WTC11 (cell line): ENCODE measurements around the gene ACCSL. TPM values are rescaled to one million over a fixed set of nuclear protein-coding genes. Genes with fewer than 3 reads are reported as not detected.

Source experiments
- ATAC-seq: fragments of 200-7000 bp; cut with Tn5 transposase; 2 replicates; pipeline ENCODE4 v1.10.0; 2021; ENCODE audit warnings: mild to moderate bottlenecking, moderate library complexity
- CTCF ChIA-PET: fragments of 300-600 bp; sonication (Branson Sonifier 250); formaldehyde crosslinking; loops from one replicate; lab custom pipeline; 2021; ENCODE audit warnings: antibody characterized with exemption; lab: Charles Lee
- POLR2A ChIA-PET: fragments of 350-600 bp; sonication (Branson Sonifier 250); formaldehyde crosslinking; loops from one replicate; lab custom pipeline; 2021; ENCODE audit warnings: antibody characterized with exemption; lab: Charles Lee
- DNase-seq: peaks from one replicate; pipeline ENCODE4 v3.0.0; 2021; ENCODE audit warnings: low spot score
- H3K27ac Mint-ChIP-seq: 2 replicates; pipeline ENCODE4 v1.8.0; 2021; ENCODE audit warnings: mixed read lengths
- H3K27me3 Mint-ChIP-seq: 2 replicates; pipeline ENCODE4 v1.8.0; 2021; ENCODE audit warnings: low read depth, mild to moderate bottlenecking, moderate library complexity, mixed read lengths
- H3K36me3 Mint-ChIP-seq: 2 replicates; pipeline ENCODE4 v1.8.0; 2021; ENCODE audit warnings: mixed read lengths
- H3K4me1 Mint-ChIP-seq: 2 replicates; pipeline ENCODE4 v1.8.0; 2022; ENCODE audit warnings: mixed read lengths
- H3K4me3 Mint-ChIP-seq: 2 replicates; pipeline ENCODE4 v1.8.0; 2021; ENCODE audit warnings: mild to moderate bottlenecking, moderate library complexity, mixed read lengths
- H3K9me3 Mint-ChIP-seq: 2 replicates; pipeline ENCODE4 v1.8.0; 2021; ENCODE audit warnings: mixed read lengths
- AR ChIP-seq: fragments of 250-450 bp; sonication (Bioruptor Pico); IDR thresholded peaks from 2 replicates; pipeline ENCODE4 v1.9.0; 2021; ENCODE audit warnings: mild to moderate bottlenecking
- ATF6 ChIP-seq: sonication (generic); formaldehyde crosslinking; IDR thresholded peaks from 2 replicates; pipeline ENCODE4 v1.8.1; 2023; ENCODE audit warnings: mild to moderate bottlenecking, missing genetic modification reagents
- CDX4 ChIP-seq: fragments of 250-450 bp; sonication (Bioruptor Pico); IDR thresholded peaks from 2 replicates; pipeline ENCODE4 v1.9.0; 2021; ENCODE audit warnings: moderate library complexity, mild to moderate bottlenecking, inconsistent platforms, borderline replicate concordance
- E2F5 ChIP-seq: sonication (generic); formaldehyde crosslinking; IDR thresholded peaks from 2 replicates; pipeline ENCODE4 v1.8.1; 2022; ENCODE audit warnings: mild to moderate bottlenecking, moderate library complexity, missing genetic modification reagents
- ETV6 ChIP-seq: sonication (generic); formaldehyde crosslinking; IDR thresholded peaks from 2 replicates; pipeline ENCODE4 v1.8.1; 2022; ENCODE audit warnings: mild to moderate bottlenecking, missing genetic modification reagents
- FOXP4 ChIP-seq: sonication (generic); formaldehyde crosslinking; IDR thresholded peaks from 2 replicates; pipeline ENCODE4 v1.8.0; 2022; ENCODE audit warnings: mild to moderate bottlenecking, missing genetic modification reagents
- IRF2 ChIP-seq: sonication (generic); formaldehyde crosslinking; IDR thresholded peaks from 2 replicates; pipeline ENCODE4 v1.8.0; 2022; ENCODE audit warnings: low read depth, missing genetic modification reagents, borderline replicate concordance
- NR2C2 ChIP-seq: sonication (generic); formaldehyde crosslinking; IDR thresholded peaks from 2 replicates; pipeline ENCODE4 v1.8.0; 2022; ENCODE audit warnings: mild to moderate bottlenecking, missing genetic modification reagents
- NR3C1 ChIP-seq: sonication (generic); formaldehyde crosslinking; conservative IDR thresholded peaks from 2 replicates; pipeline ENCODE4 v1.8.1; 2023; ENCODE audit warnings: low read depth, mild to moderate bottlenecking, missing genetic modification reagents
- PREB ChIP-seq: sonication (generic); formaldehyde crosslinking; IDR thresholded peaks from 2 replicates; pipeline ENCODE4 v1.8.1; 2022; ENCODE audit warnings: mild to moderate bottlenecking, missing genetic modification reagents, moderate library complexity, borderline replicate concordance
- SMAD3 ChIP-seq: sonication (generic); formaldehyde crosslinking; IDR thresholded peaks from 2 replicates; pipeline ENCODE4 v1.8.0; 2022; ENCODE audit warnings: missing genetic modification reagents, mild to moderate bottlenecking, borderline replicate concordance
- SMAD4 ChIP-seq: sonication (generic); formaldehyde crosslinking; IDR thresholded peaks from 2 replicates; pipeline ENCODE4 v1.8.0; 2022; ENCODE audit warnings: mild to moderate bottlenecking, missing genetic modification reagents
- ZBTB21 ChIP-seq: sonication (generic); formaldehyde crosslinking; IDR thresholded peaks from 2 replicates; pipeline ENCODE4 v1.8.1; 2023; ENCODE audit warnings: mild to moderate bottlenecking, missing genetic modification reagents, borderline replicate concordance
- ZMAT4 ChIP-seq: fragments of 250-450 bp; sonication (Bioruptor Pico); IDR thresholded peaks from 2 replicates; pipeline ENCODE4 v1.9.0; 2021; ENCODE audit warnings: mild to moderate bottlenecking
- ZNF423 ChIP-seq: fragments of 250-450 bp; sonication (Bioruptor Pico); IDR thresholded peaks from 2 replicates; pipeline ENCODE4 v2.1.2; 2022; ENCODE audit warnings: mild to moderate bottlenecking, moderate library complexity
- total RNA-seq: library from RNA; stranded (reverse); gene quantifications from 3 replicates; pipeline ENCODE4 v1.2.3, GENCODE V29; 2021
- TF ChIP-seq, protein P1 (sequence below): sonication (generic); formaldehyde crosslinking; IDR thresholded peaks from 2 replicates; pipeline ENCODE4 v1.8.0; 2022; ENCODE audit warnings: missing genetic modification reagents
- TF ChIP-seq, protein P2 (sequence below): sonication (generic); formaldehyde crosslinking; IDR thresholded peaks from 2 replicates; pipeline ENCODE4 v1.8.1; 2023; ENCODE audit warnings: mild to moderate bottlenecking, missing genetic modification reagents, borderline replicate concordance

Gene ACCSL
- total RNA-seq, 1 experiment from 2014 or later = not detected

- no peak for DNase-seq
- Mint-ChIP-seq H3K27me3 (peaks cover 10% of the 10 kb centered on the region), H3K4me1 (peaks cover 36% of the 10 kb centered on the region), H3K36me3 (no peaks in the 10 kb centered on the region), H3K4me3 (peak overlapping the region; percentile 76), H3K9me3 (no peaks in the 10 kb centered on the region), H3K27ac (peak overlapping the region; percentile 37)
- POLR2A ChIA-PET = interaction anchor here (0.5 to 0.6 kb wide), 2 partner anchors 8 to 272 kb away, joined by 3 to 4 read pairs; no protein-coding TSS in a partner anchor
- TF ChIP-seq ATF6 (CRISPR knock-in tag) (no peak), AR (no peak), IRF2 (no peak), NR3C1 (CRISPR knock-in tag) (no peak), ZMAT4 (CRISPR knock-in tag) (no peak), E2F5 (CRISPR knock-in tag) (no peak), SMAD3 (CRISPR knock-in tag) (no peak), ETV6 (CRISPR knock-in tag) (no peak), ZNF423 (no peak), SMAD4 (no peak), ZBTB21 (no peak), FOXP4 (CRISPR knock-in tag) (no peak), CDX4 (CRISPR knock-in tag) (no peak), NR2C2 (CRISPR knock-in tag) (no peak), PREB (no peak)
- TF ChIP-seq, protein P1, sequence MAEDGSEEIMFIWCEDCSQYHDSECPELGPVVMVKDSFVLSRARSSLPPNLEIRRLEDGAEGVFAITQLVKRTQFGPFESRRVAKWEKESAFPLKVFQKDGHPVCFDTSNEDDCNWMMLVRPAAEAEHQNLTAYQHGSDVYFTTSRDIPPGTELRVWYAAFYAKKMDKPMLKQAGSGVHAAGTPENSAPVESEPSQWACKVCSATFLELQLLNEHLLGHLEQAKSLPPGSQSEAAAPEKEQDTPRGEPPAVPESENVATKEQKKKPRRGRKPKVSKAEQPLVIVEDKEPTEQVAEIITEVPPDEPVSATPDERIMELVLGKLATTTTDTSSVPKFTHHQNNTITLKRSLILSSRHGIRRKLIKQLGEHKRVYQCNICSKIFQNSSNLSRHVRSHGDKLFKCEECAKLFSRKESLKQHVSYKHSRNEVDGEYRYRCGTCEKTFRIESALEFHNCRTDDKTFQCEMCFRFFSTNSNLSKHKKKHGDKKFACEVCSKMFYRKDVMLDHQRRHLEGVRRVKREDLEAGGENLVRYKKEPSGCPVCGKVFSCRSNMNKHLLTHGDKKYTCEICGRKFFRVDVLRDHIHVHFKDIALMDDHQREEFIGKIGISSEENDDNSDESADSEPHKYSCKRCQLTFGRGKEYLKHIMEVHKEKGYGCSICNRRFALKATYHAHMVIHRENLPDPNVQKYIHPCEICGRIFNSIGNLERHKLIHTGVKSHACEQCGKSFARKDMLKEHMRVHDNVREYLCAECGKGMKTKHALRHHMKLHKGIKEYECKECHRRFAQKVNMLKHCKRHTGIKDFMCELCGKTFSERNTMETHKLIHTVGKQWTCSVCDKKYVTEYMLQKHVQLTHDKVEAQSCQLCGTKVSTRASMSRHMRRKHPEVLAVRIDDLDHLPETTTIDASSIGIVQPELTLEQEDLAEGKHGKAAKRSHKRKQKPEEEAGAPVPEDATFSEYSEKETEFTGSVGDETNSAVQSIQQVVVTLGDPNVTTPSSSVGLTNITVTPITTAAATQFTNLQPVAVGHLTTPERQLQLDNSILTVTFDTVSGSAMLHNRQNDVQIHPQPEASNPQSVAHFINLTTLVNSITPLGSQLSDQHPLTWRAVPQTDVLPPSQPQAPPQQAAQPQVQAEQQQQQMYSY (CRISPR knock-in tag) = no peak
- TF ChIP-seq, protein P2, sequence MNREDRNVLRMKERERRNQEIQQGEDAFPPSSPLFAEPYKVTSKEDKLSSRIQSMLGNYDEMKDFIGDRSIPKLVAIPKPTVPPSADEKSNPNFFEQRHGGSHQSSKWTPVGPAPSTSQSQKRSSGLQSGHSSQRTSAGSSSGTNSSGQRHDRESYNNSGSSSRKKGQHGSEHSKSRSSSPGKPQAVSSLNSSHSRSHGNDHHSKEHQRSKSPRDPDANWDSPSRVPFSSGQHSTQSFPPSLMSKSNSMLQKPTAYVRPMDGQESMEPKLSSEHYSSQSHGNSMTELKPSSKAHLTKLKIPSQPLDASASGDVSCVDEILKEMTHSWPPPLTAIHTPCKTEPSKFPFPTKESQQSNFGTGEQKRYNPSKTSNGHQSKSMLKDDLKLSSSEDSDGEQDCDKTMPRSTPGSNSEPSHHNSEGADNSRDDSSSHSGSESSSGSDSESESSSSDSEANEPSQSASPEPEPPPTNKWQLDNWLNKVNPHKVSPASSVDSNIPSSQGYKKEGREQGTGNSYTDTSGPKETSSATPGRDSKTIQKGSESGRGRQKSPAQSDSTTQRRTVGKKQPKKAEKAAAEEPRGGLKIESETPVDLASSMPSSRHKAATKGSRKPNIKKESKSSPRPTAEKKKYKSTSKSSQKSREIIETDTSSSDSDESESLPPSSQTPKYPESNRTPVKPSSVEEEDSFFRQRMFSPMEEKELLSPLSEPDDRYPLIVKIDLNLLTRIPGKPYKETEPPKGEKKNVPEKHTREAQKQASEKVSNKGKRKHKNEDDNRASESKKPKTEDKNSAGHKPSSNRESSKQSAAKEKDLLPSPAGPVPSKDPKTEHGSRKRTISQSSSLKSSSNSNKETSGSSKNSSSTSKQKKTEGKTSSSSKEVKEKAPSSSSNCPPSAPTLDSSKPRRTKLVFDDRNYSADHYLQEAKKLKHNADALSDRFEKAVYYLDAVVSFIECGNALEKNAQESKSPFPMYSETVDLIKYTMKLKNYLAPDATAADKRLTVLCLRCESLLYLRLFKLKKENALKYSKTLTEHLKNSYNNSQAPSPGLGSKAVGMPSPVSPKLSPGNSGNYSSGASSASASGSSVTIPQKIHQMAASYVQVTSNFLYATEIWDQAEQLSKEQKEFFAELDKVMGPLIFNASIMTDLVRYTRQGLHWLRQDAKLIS (CRISPR knock-in tag) = no peak
- CTCF ChIA-PET = interaction anchor here (0.7 to 3.0 kb wide), 10 partner anchors 10 to 177 kb away, joined by 3 to 13 read pairs (median 4); partner anchors contain the start of gene EXT2
- ATAC-seq = no peak
Observed at GRCh38 chr11:44066732-44067141, 19.0 kb downstream of the ACCSL start.
